Heart right ventricle (tissue), 16 donors: ENCODE data around the gene BIN1. TPM values are rescaled to one million over a fixed set of nuclear protein-coding genes. Genes with fewer than 3 reads are reported as not detected.

Source experiments
- ATAC-seq, 8 donors: fragments of 200-7000 bp; cut with Tn5 transposase; one replicate each; pipeline ENCODE4 v1.9.1; 2020; ENCODE audit warnings: mild to moderate bottlenecking in 8 of 8, moderate library complexity in 8 of 8, moderate number of reproducible peaks in 1 of 8
- DNase-seq, 2 donors: peaks; one replicate each; pipeline ENCODE4 v3.0.0-alpha.2; 2020
- H3K27ac ChIP-seq, 10 donors: fragments of 200-600 bp; sonication (generic) in 2 of 10; one replicate each; pipeline versions ENCODE4 v1.5.0 to v1.8.0; 2020 to 2022; ENCODE audit warnings: mild to moderate bottlenecking in 3 of 10
- H3K27me3 ChIP-seq, 7 donors: fragments of 200-600 bp; one replicate each; pipeline ENCODE4 v1.8.0; 2021 to 2022; ENCODE audit warnings: mild to moderate bottlenecking in 2 of 7
- H3K36me3 ChIP-seq, 9 donors: fragments of 200-600 bp; sonication (generic) in 1 of 9; one replicate each; pipeline versions ENCODE4 v1.5.0 to v1.8.0; 2020 to 2022; ENCODE audit warnings: mild to moderate bottlenecking in 2 of 9
- H3K4me1 ChIP-seq, 9 donors: fragments of 200-600 bp; sonication (generic) in 1 of 9; one replicate each; pipeline versions ENCODE4 v1.5.0 to v1.8.0; 2020 to 2022; ENCODE audit warnings: mild to moderate bottlenecking in 4 of 9
- H3K4me3 ChIP-seq, 10 donors: fragments of 200-600 bp; sonication (generic) in 2 of 10; one replicate each; pipeline versions ENCODE4 v1.5.0 to v1.8.0; 2020 to 2022; ENCODE audit warnings: mild to moderate bottlenecking in 7 of 10, moderate library complexity in 2 of 10
- H3K9me3 ChIP-seq, 11 donors: fragments of 200-600 bp in 10 of 11; sonication (generic) in 2 of 11; one replicate each; pipeline versions ENCODE4 v1.5.0 to v1.8.0; 2013 to 2022; ENCODE audit warnings: mild to moderate bottlenecking in 2 of 11, control low read depth in 1 of 11, moderate library complexity in 1 of 11
- CTCF ChIP-seq, 9 donors: fragments of 200-600 bp; sonication (generic) in 2 of 9; IDR thresholded peaks; one replicate each; pipeline versions ENCODE4 v1.5.0 to v1.8.0; 2021 to 2022; ENCODE audit warnings: antibody characterized with exemption in 9 of 9, mild to moderate bottlenecking in 5 of 9, moderate library complexity in 1 of 9
- WGBS, 2 donors: extraction: QIAGEN DNeasy Blood & Tissue Kit; methylation state at CpG; one replicate each; pipeline ENCODE4 v1.1.7; 2013; ENCODE audit warnings: inconsistent platforms in 1 of 2; 5-methylcytosine and 5-hydroxymethylcytosine counted together
- intact Hi-C, 10 donors: fragments of 100-400 bp; cut with DNase I; formaldehyde crosslinking; loops; one replicate each; pipeline versions ENCODE4 v1.11.1 to v1.14.2; 2022
- polyA plus RNA-seq, 2 donors: library from polyadenylated mRNA; stranded (reverse); fragments of 200-250 nt; gene quantifications; one replicate each; pipeline ENCODE4 v1.2.3, GENCODE V29; 2013
- total RNA-seq, 10 donors: library from RNA; stranded (reverse); fragmentation: NEBNext Ultra II Directional in 3 of 10; extraction: Animal tissue kit (Norgen Biotek cat#: 25700) in 3 of 10; gene quantifications; one replicate each; pipeline versions ENCODE4 v1.2.1 to v1.2.4, GENCODE V29; 2021 to 2023
- donor health status: Arrhythmogenic right ventricular cardiomyopathy.
- donor health status: ischemic (EF 13 %, LVEDD 7.1; RV severe dilation, severe dysfunction).
- donor health status: healthy with polysubstance abuse.
- donor health status: DM: no; HTN: yes; CAD: no.
- donor health status: DM: no; HTN: no; CAD: no.
- donor health status: ischemic (EF 25% LVEDD 6.9; RV normal size, moderate dysfunction).
- donor health status: ischemic (EF 25% LVEDD 5.7; RV mildly dilated, moderate dysfunction).
- donor health status: healthy.
- donor health status: DM: yes; HTN: yes; CAD: no.
- donor health status: Ischemic cardiomyopathy.
- donor health status: ischemic (EF 35%, LVEDD 5.7; RV mildly dilated, moderate dysfunction).
- donor health status: nonischemic (EF 11% LVEDD 7.7; RV severe dilation, severe dysfunction).
- donor health status: DM: yes; HTN: yes; CAD: no.
- donor health status: PGD.
- donor health status: ischemic (EF 29% LVEDD 5.4; RV normal size, mild dysfunction).
- donor health status: nonischemic (EF 23%, LVEDD 6.1; RV moderate dilation, normal function).

BIN1 gene
- total and polyA plus RNA-seq, 12 donors, result 8.4 to 21.7 (median 16.0) TPM

- intact Hi-C loops, result no loop called here
- no peaks in the 10 kb centered on the region for H3K36me3 ChIP-seq
- peaks cover 0 to 40% (median 26%) of the 10 kb centered on the region in 9 donors for H3K4me1 ChIP-seq
- no peak for TF ChIP-seq CTCF (IDR thresholded peaks at IDR 0.05)
- WGBS, 2 donors, result 55 to 71% methylated on average over 10 of the region's 10 CpGs
- peaks cover 0 to 13% (median 2%) of the 10 kb centered on the region in 11 donors for H3K9me3 ChIP-seq
- H3K27me3 ChIP-seq, result peaks cover 0 to 5% (median 0%) of the 10 kb centered on the region in 7 donors
- no peak for DNase-seq
- ATAC-seq, result peak in 7 of 8 donors; percentile 28 to 58 (median 42)
- H3K4me3 ChIP-seq, result no peak overlapping the region
- H3K27ac ChIP-seq, result no peak overlapping the region
Observed at GRCh38 chr2:127146820-127147502, 40.0 kb upstream of the BIN1 start.

- Histone ChIP-seq H3K9me3 (peaks cover 0 to 11% (median 0%) of the 10 kb centered on the region in 11 donors), H3K4me1 (peaks cover 0 to 40% (median 26%) of the 10 kb centered on the region in 9 donors), H3K4me3 (no peak overlapping the region), H3K27ac (no peak overlapping the region), H3K27me3 (peaks cover 0 to 12% (median 5%) of the 10 kb centered on the region in 7 donors), H3K36me3 (no peaks in the 10 kb centered on the region)
- DNase-seq, result no peak
- whole genome bisulfite sequencing, 2 donors, result 86 to 93% methylated on average over 18 of the region's 18 CpGs
- peak in 2 of 8 donors; percentile 17 to 19 for ATAC-seq
- no peak for TF ChIP-seq CTCF (IDR thresholded peaks at IDR 0.05)
- intact Hi-C loops, result no loop called here
Observed at GRCh38 chr2:127146071-127146725, 39.2 kb upstream of the BIN1 start.

GRCh38 chr2:127145280-127145895, 38.4 kb upstream of the BIN1 start:
- intact Hi-C loops, result no loop called here
- H3K4me1 ChIP-seq, result peaks cover 0 to 40% (median 26%) of the 10 kb centered on the region in 9 donors
- ATAC-seq (peak; percentile 18 to 52 (median 34)), DNase-seq (no peak)
- WGBS, 2 donors, result 13 to 24% methylated on average over 1 of the region's 1 CpG
- H3K9me3 ChIP-seq, result peaks cover 0 to 2% (median 0%) of the 10 kb centered on the region in 11 donors
- peaks cover 0 to 19% (median 12%) of the 10 kb centered on the region in 7 donors for H3K27me3 ChIP-seq
- H3K36me3 ChIP-seq, result no peaks in the 10 kb centered on the region
- no peak for TF ChIP-seq CTCF (IDR thresholded peaks at IDR 0.05)
- H3K27ac ChIP-seq, result no peak overlapping the region
- no peak overlapping the region for H3K4me3 ChIP-seq
